ENCODE results near the gene HNRNPM. TPM values are rescaled to one million over a fixed set of nuclear protein-coding genes. Genes with fewer than 3 reads are reported as not detected.

HNRNPM gene
- total RNA-seq, 1 experiment from 2014 or later, result 468 TPM

- 100% methylated on average over 1 of the region's 3 CpGs for WGBS (ENCODE audit: extremely low coverage, insufficient read length, low lambda C conversion rate)
- no peak overlapping the region for H4K5ac ChIP-seq (ENCODE audit: insufficient read length, low read depth, low read length)
- peaks cover 6% of the 10 kb centered on the region for H3K79me1 ChIP-seq (ENCODE audit: insufficient read depth, low read depth, low read length, poor library complexity, severe bottlenecking)
- no peak overlapping the region for H3T11ph ChIP-seq (ENCODE audit: low read length)
- TF ChIP-seq, protein P1, sequence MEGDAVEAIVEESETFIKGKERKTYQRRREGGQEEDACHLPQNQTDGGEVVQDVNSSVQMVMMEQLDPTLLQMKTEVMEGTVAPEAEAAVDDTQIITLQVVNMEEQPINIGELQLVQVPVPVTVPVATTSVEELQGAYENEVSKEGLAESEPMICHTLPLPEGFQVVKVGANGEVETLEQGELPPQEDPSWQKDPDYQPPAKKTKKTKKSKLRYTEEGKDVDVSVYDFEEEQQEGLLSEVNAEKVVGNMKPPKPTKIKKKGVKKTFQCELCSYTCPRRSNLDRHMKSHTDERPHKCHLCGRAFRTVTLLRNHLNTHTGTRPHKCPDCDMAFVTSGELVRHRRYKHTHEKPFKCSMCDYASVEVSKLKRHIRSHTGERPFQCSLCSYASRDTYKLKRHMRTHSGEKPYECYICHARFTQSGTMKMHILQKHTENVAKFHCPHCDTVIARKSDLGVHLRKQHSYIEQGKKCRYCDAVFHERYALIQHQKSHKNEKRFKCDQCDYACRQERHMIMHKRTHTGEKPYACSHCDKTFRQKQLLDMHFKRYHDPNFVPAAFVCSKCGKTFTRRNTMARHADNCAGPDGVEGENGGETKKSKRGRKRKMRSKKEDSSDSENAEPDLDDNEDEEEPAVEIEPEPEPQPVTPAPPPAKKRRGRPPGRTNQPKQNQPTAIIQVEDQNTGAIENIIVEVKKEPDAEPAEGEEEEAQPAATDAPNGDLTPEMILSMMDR (conservative IDR thresholded peaks at IDR 0.05), result no peak
- no peak overlapping the region for H3K18ac ChIP-seq (ENCODE audit: insufficient read length, low read depth, low read length)
- no peak overlapping the region for H3K4ac ChIP-seq (ENCODE audit: low read depth, low read length)
- H3K4me1 Mint-ChIP-seq, result peaks cover 79 to 83% of the 10 kb centered on the region in 2 experiments
- no peak overlapping the region for H4K91ac ChIP-seq (ENCODE audit: insufficient read length, low read depth, low read length)
- H3K4me1 ChIP-seq (ENCODE audit: insufficient read depth, low read length), result peaks cover 2% of the 10 kb centered on the region; the same call in 1 of the 2 replicates
- no peaks in the 10 kb centered on the region for H3K23me2 ChIP-seq (ENCODE audit: insufficient read length, low read depth, low read length, poor library complexity, severe bottlenecking)
- no peak overlapping the region for H2BK12ac ChIP-seq (ENCODE audit: insufficient read length, low read depth, low read length)
- H2AFZ ChIP-seq (ENCODE audit: low read length), result no peak overlapping the region
- no peaks in the 10 kb centered on the region for H3K9me3 ChIP-seq (ENCODE audit: control insufficient read depth, low read depth, low read length)
- DNase-seq, result no peak
- H3K27ac Mint-ChIP-seq, result no peak overlapping the region
- no peak overlapping the region for H2BK15ac ChIP-seq (ENCODE audit: low read depth, low read length)
- no peak overlapping the region for H2AK5ac ChIP-seq (ENCODE audit: insufficient read length, low read length)
- H3K27ac ChIP-seq (ENCODE audit: insufficient read length, low read depth, low read length), result no peak overlapping the region
- no peak overlapping the region for H3K9ac ChIP-seq (ENCODE audit: extremely low read depth, insufficient read length, low read length)
- no peak overlapping the region for H4K8ac ChIP-seq (replicated peaks; ENCODE audit: insufficient read length, low read depth, low read length)
- no peak overlapping the region for H2BK5ac ChIP-seq (ENCODE audit: insufficient read length, low read length)
- no peak overlapping the region for H3K14ac ChIP-seq (ENCODE audit: insufficient read depth, low read length)
- no peaks in the 10 kb centered on the region for H3K27me3 Mint-ChIP-seq (ENCODE audit: low read depth)
- H3K27me3 ChIP-seq (ENCODE audit: insufficient read depth, low read length), result no peaks in the 10 kb centered on the region
- peaks cover 24 to 67% (median 60%) of the 10 kb centered on the region in 3 experiments; a peak in 6 of 7 replicates for H3K36me3 Mint-ChIP-seq (ENCODE audit: insufficient read depth in 1 of 3, low read depth in 3 of 3)
- H4K20me1 ChIP-seq (ENCODE audit: control insufficient read depth, insufficient read depth, insufficient read length), result no peaks in the 10 kb centered on the region
- H2BK120ac ChIP-seq (ENCODE audit: low read depth, low read length, poor library complexity, severe bottlenecking), result no peak overlapping the region
- H2BK20ac ChIP-seq (ENCODE audit: low read depth, low read length, poor library complexity, severe bottlenecking), result no peak overlapping the region
- no peak overlapping the region for H3K4me3 Mint-ChIP-seq
- no peak overlapping the region for H3K56ac ChIP-seq (ENCODE audit: insufficient read length, low read depth, low read length)
- no peak overlapping the region for H3K23ac ChIP-seq (ENCODE audit: insufficient read length, low read depth, low read length)
- no peaks in the 10 kb centered on the region for H3K9me3 Mint-ChIP-seq
- H3K4me2 ChIP-seq (ENCODE audit: insufficient read depth, insufficient read length, low read length), result no peak overlapping the region
- H3K79me2 ChIP-seq (ENCODE audit: insufficient read depth, low read length), result peaks cover 92% of the 10 kb centered on the region
These were observed 12.4 kb downstream of the HNRNPM start for GRCh38 chr19:8457209-8457608.

Data from H9 (cell line).